GM21367 (cell line): Measurements from ENCODE around the gene TMIGD3.
A peak's percentile ranks its signal among the peaks of the same experiment; 100 is the strongest.

Experiments used
- ATAC-seq: cut with Tn5 transposase; IDR thresholded peaks from one replicate; pipeline ENCODE4 v1.9.1; 2021; ENCODE audit not compliant: unreplicated experiment

TMIGD3 gene

GRCh38 chr1:111448918-111449702 is 54.3 kb downstream of the TMIGD3 start, which contains the start of the genes ATP5PB and WDR77:
TSS of gene ATP5PB (plus strand) at chr1:111449464. CDS start at chr1:111449542, 78 bp downstream.
TSS of gene WDR77 (minus strand) at chr1:111449256. CDS start at chr1:111449169, 87 bp downstream.
- ATAC-seq = peak; percentile 82

GRCh38 chr1:111448482-111448917 is 54.9 kb downstream of the TMIGD3 start:
- ATAC-seq = peak; percentile 4

GRCh38 chr1:111446967-111447892 is 56.2 kb downstream of the TMIGD3 start:
- ATAC-seq = no peak

- ATAC-seq = no peak
Observed at GRCh38 chr1:111446546-111446945, 56.9 kb downstream of the TMIGD3 start.

GRCh38 chr1:111444031-111444430 is 59.4 kb downstream of the TMIGD3 start:
- no peak for ATAC-seq

GRCh38 chr1:111442457-111442856 is 61.0 kb downstream of the TMIGD3 start:
- ATAC-seq = no peak

GRCh38 chr1:111441573-111442192 is 61.8 kb downstream of the TMIGD3 start:
- ATAC-seq = no peak

GRCh38 chr1:111439461-111440351 is 63.7 kb downstream of the TMIGD3 start:
- ATAC-seq = no peak

GRCh38 chr1:111436726-111437125 is 66.7 kb downstream of the TMIGD3 start:
- no peak for ATAC-seq
